Measurements from ENCODE around the gene FGD2. TPM values are rescaled to one million over a fixed set of nuclear protein-coding genes. Genes with fewer than 3 reads are reported as not detected.
A peak's percentile ranks its signal among the peaks of the same experiment; 100 is the strongest.

Gene FGD2
- total and polyA plus RNA-seq, 9 of the 15 experiments (the other 6 are each of a cell fraction or from before 2014, with no cell fraction given), result 0.09 TPM; not detected in 8

GRCh38 chr6:36977470-36977941, 27.9 kb upstream of the FGD2 start (continued):
- TF ChIP-seq, protein P1, sequence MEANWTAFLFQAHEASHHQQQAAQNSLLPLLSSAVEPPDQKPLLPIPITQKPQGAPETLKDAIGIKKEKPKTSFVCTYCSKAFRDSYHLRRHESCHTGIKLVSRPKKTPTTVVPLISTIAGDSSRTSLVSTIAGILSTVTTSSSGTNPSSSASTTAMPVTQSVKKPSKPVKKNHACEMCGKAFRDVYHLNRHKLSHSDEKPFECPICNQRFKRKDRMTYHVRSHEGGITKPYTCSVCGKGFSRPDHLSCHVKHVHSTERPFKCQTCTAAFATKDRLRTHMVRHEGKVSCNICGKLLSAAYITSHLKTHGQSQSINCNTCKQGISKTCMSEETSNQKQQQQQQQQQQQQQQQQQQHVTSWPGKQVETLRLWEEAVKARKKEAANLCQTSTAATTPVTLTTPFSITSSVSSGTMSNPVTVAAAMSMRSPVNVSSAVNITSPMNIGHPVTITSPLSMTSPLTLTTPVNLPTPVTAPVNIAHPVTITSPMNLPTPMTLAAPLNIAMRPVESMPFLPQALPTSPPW (CRISPR knock-in tag; IDR thresholded peaks at IDR 0.05), result peak; percentile 68
- TF ChIP-seq PCBP1 (IDR thresholded peaks at IDR 0.05; ENCODE audit: low read depth, low read length, poor library complexity, severe bottlenecking) (no peak), KAT2B (IDR thresholded peaks at IDR 0.05; ENCODE audit: low read depth, low read length) (no peak), REST (IDR thresholded peaks at IDR 0.05; ENCODE audit: borderline replicate concordance) (peak; percentile 35; the same call in 1 of the 2 replicates), REST (CRISPR knock-in tag; IDR thresholded peaks at IDR 0.05; ENCODE audit: low read depth) (no peak), RAD21 (CRISPR knock-in tag; conservative IDR thresholded peaks at IDR 0.05 in 1 of 2, IDR thresholded peaks at IDR 0.05 in 1 of 2) (peak in 1 of 2 experiments; percentile 34; a peak in 3 of 4 replicates), L3MBTL2 (IDR thresholded peaks at IDR 0.05) (no peak), ARID4B (CRISPR knock-in tag; IDR thresholded peaks at IDR 0.05) (no peak)
